ENCODE data around the gene GSG1L.

The GSG1L gene

GRCh38 chr16:28013392-28013791, 50.1 kb downstream of the GSG1L start:
- Histone ChIP-seq H3K9me3 (ENCODE audit: control insufficient read depth, insufficient read depth, low read length) (no peaks in the 10 kb centered on the region), H3K27me3 (ENCODE audit: control insufficient read depth, insufficient read depth, low read length) (no peaks in the 10 kb centered on the region), H3K36me3 (ENCODE audit: control insufficient read depth, insufficient read depth, low read length) (no peaks in the 10 kb centered on the region), H3K4me1 (ENCODE audit: control insufficient read depth, insufficient read depth, low read length) (no peaks in the 10 kb centered on the region), H3K4me3 (ENCODE audit: low read depth, low read length) (no peak overlapping the region), H3K9ac (ENCODE audit: low read depth, low read length) (no peak overlapping the region), H3K27ac (ENCODE audit: low read depth, low read length) (no peak overlapping the region)

- Histone ChIP-seq H3K27me3 (ENCODE audit: control insufficient read depth, insufficient read depth, low read length) (no peaks in the 10 kb centered on the region), H3K36me3 (ENCODE audit: control insufficient read depth, insufficient read depth, low read length) (no peaks in the 10 kb centered on the region), H3K9ac (ENCODE audit: low read depth, low read length) (no peak overlapping the region), H3K4me3 (ENCODE audit: low read depth, low read length) (no peak overlapping the region), H3K27ac (ENCODE audit: low read depth, low read length) (no peak overlapping the region), H3K4me1 (ENCODE audit: control insufficient read depth, insufficient read depth, low read length) (no peaks in the 10 kb centered on the region), H3K9me3 (ENCODE audit: control insufficient read depth, insufficient read depth, low read length) (no peaks in the 10 kb centered on the region)
Measured at GRCh38 chr16:28011971-28012445, 51.5 kb downstream of the GSG1L start.

GRCh38 chr16:28011223-28011622, 52.3 kb downstream of the GSG1L start:
- no peaks in the 10 kb centered on the region for H3K4me1 ChIP-seq (ENCODE audit: control insufficient read depth, insufficient read depth, low read length)
- H3K9ac ChIP-seq (ENCODE audit: low read depth, low read length), result no peak overlapping the region
- H3K4me3 ChIP-seq (ENCODE audit: low read depth, low read length), result no peak overlapping the region
- no peaks in the 10 kb centered on the region for H3K27me3 ChIP-seq (ENCODE audit: control insufficient read depth, insufficient read depth, low read length)
- H3K9me3 ChIP-seq (ENCODE audit: control insufficient read depth, insufficient read depth, low read length), result no peaks in the 10 kb centered on the region
- no peaks in the 10 kb centered on the region for H3K36me3 ChIP-seq (ENCODE audit: control insufficient read depth, insufficient read depth, low read length)
- no peak overlapping the region for H3K27ac ChIP-seq (ENCODE audit: low read depth, low read length)

- H3K4me3 ChIP-seq (ENCODE audit: low read depth, low read length), result no peak overlapping the region
- no peak overlapping the region for H3K9ac ChIP-seq (ENCODE audit: low read depth, low read length)
- H3K36me3 ChIP-seq (ENCODE audit: control insufficient read depth, insufficient read depth, low read length), result no peaks in the 10 kb centered on the region
- no peaks in the 10 kb centered on the region for H3K27me3 ChIP-seq (ENCODE audit: control insufficient read depth, insufficient read depth, low read length)
- no peak overlapping the region for H3K27ac ChIP-seq (ENCODE audit: low read depth, low read length)
- H3K9me3 ChIP-seq (ENCODE audit: control insufficient read depth, insufficient read depth, low read length), result no peaks in the 10 kb centered on the region
- H3K4me1 ChIP-seq (ENCODE audit: control insufficient read depth, insufficient read depth, low read length), result no peaks in the 10 kb centered on the region
Measured at GRCh38 chr16:28010671-28011070, 52.8 kb downstream of the GSG1L start.

GRCh38 chr16:28009586-28010373, 53.7 kb downstream of the GSG1L start:
- Histone ChIP-seq H3K36me3 (ENCODE audit: control insufficient read depth, insufficient read depth, low read length) (no peaks in the 10 kb centered on the region), H3K4me1 (ENCODE audit: control insufficient read depth, insufficient read depth, low read length) (no peaks in the 10 kb centered on the region), H3K27me3 (ENCODE audit: control insufficient read depth, insufficient read depth, low read length) (no peaks in the 10 kb centered on the region), H3K9me3 (ENCODE audit: control insufficient read depth, insufficient read depth, low read length) (no peaks in the 10 kb centered on the region), H3K9ac (ENCODE audit: low read depth, low read length) (no peak overlapping the region), H3K4me3 (ENCODE audit: low read depth, low read length) (no peak overlapping the region), H3K27ac (ENCODE audit: low read depth, low read length) (no peak overlapping the region)

- Histone ChIP-seq H3K27me3 (ENCODE audit: control insufficient read depth, insufficient read depth, low read length) (no peaks in the 10 kb centered on the region), H3K9ac (ENCODE audit: low read depth, low read length) (no peak overlapping the region), H3K9me3 (ENCODE audit: control insufficient read depth, insufficient read depth, low read length) (no peaks in the 10 kb centered on the region), H3K36me3 (ENCODE audit: control insufficient read depth, insufficient read depth, low read length) (no peaks in the 10 kb centered on the region), H3K4me3 (ENCODE audit: low read depth, low read length) (no peak overlapping the region), H3K27ac (ENCODE audit: low read depth, low read length) (no peak overlapping the region), H3K4me1 (ENCODE audit: control insufficient read depth, insufficient read depth, low read length) (no peaks in the 10 kb centered on the region)
Measured at GRCh38 chr16:28003923-28004322, 59.6 kb downstream of the GSG1L start.

DNA sequence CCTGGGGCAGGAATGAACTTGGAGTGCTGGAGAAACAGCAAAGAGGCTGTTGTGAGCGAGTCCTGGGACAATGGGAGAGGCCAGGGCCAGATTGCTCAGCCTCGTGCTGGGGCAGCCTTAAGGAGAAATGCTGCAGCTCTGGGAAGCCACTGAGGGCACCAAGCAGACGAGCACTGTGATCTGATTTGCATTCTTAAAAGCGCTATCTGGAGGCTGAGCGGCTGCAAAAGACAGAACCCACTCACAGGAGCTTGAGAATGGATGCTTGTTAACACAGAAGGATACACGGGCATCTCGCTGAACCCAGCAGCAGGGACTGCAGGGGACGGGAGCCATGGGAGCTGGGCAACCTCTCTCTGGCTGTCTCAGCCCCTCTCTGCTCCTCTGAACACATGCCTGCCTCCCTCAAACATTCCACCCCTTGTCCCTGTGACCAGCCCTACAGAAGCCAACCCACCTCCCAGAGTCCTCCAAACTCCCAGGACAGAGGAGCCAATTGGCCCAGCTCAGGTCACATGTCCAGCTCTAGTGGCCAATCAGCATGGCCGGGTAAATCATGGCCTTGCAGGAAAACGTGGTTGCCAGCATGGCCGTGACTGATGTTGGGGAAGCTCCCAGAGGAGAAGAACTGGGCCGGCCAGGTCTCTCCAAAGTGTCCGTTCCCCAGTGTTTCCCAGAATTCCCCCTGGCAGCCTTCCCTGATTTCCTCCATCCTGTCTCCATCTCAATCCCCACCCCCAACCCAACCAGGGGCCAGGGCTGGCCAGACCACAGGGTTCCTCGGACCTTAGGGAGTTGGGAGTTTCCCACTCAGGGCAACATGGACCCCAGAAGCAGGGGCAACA, 60.3 kb downstream of the GSG1L start:
- Histone ChIP-seq H3K36me3 (ENCODE audit: control insufficient read depth, insufficient read depth, low read length) (no peaks in the 10 kb centered on the region), H3K27ac (ENCODE audit: low read depth, low read length) (no peak overlapping the region), H3K4me3 (ENCODE audit: low read depth, low read length) (no peak overlapping the region), H3K9ac (ENCODE audit: low read depth, low read length) (no peak overlapping the region), H3K4me1 (ENCODE audit: control insufficient read depth, insufficient read depth, low read length) (no peaks in the 10 kb centered on the region), H3K9me3 (ENCODE audit: control insufficient read depth, insufficient read depth, low read length) (no peaks in the 10 kb centered on the region), H3K27me3 (ENCODE audit: control insufficient read depth, insufficient read depth, low read length) (no peaks in the 10 kb centered on the region)

DNA sequence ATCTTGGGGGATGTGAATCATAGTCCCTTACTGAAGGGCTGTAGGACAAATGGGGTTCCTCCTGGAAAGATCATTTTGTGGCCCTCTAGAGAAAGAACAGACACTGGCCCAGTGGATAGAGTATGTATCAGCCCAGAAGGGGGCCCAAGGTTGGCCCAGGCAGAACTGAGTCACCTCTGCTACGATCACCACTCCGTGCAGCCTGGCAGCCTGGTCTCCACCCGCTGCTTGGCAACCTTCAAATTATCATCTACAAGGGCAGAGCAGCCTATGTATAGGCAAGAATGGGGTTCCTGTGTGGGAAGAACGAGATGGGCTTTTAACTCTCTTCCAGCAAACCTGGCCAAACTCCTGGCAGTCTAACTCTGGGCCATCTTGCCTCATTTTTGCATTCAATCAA, 61.9 kb downstream of the GSG1L start:
- no peaks in the 10 kb centered on the region for H3K27me3 ChIP-seq (ENCODE audit: control insufficient read depth, insufficient read depth, low read length)
- H3K9ac ChIP-seq (ENCODE audit: low read depth, low read length), result no peak overlapping the region
- H3K27ac ChIP-seq (ENCODE audit: low read depth, low read length), result no peak overlapping the region
- no peak overlapping the region for H3K4me3 ChIP-seq (ENCODE audit: low read depth, low read length)
- no peaks in the 10 kb centered on the region for H3K9me3 ChIP-seq (ENCODE audit: control insufficient read depth, insufficient read depth, low read length)
- H3K4me1 ChIP-seq (ENCODE audit: control insufficient read depth, insufficient read depth, low read length), result no peaks in the 10 kb centered on the region
- H3K36me3 ChIP-seq (ENCODE audit: control insufficient read depth, insufficient read depth, low read length), result no peaks in the 10 kb centered on the region

- H3K9ac ChIP-seq (ENCODE audit: low read depth, low read length), result no peak overlapping the region
- no peaks in the 10 kb centered on the region for H3K9me3 ChIP-seq (ENCODE audit: control insufficient read depth, insufficient read depth, low read length)
- no peaks in the 10 kb centered on the region for H3K4me1 ChIP-seq (ENCODE audit: control insufficient read depth, insufficient read depth, low read length)
- H3K36me3 ChIP-seq (ENCODE audit: control insufficient read depth, insufficient read depth, low read length), result no peaks in the 10 kb centered on the region
- no peaks in the 10 kb centered on the region for H3K27me3 ChIP-seq (ENCODE audit: control insufficient read depth, insufficient read depth, low read length)
- no peak overlapping the region for H3K4me3 ChIP-seq (ENCODE audit: low read depth, low read length)
- no peak overlapping the region for H3K27ac ChIP-seq (ENCODE audit: low read depth, low read length)
Measured at GRCh38 chr16:28001184-28001583, 62.3 kb downstream of the GSG1L start.

GRCh38 chr16:28000314-28001169, 63.0 kb downstream of the GSG1L start:
- H3K36me3 ChIP-seq (ENCODE audit: control insufficient read depth, insufficient read depth, low read length), result no peaks in the 10 kb centered on the region
- no peak overlapping the region for H3K4me3 ChIP-seq (ENCODE audit: low read depth, low read length)
- H3K27me3 ChIP-seq (ENCODE audit: control insufficient read depth, insufficient read depth, low read length), result no peaks in the 10 kb centered on the region
- no peak overlapping the region for H3K9ac ChIP-seq (ENCODE audit: low read depth, low read length)
- no peak overlapping the region for H3K27ac ChIP-seq (ENCODE audit: low read depth, low read length)
- no peaks in the 10 kb centered on the region for H3K9me3 ChIP-seq (ENCODE audit: control insufficient read depth, insufficient read depth, low read length)
- H3K4me1 ChIP-seq (ENCODE audit: control insufficient read depth, insufficient read depth, low read length), result no peaks in the 10 kb centered on the region

Data from HUES48 (cell line).